HG02588 (cell line): ENCODE measurements around the gene SLC35E2B.
"Not testable (repeated sequence)": the region's sequence is repeated elsewhere in the genome, so short reads cannot be mapped to it uniquely, and the experiment has no call there.

Experiments used
- ATAC-seq: cut with Tn5 transposase; IDR thresholded peaks from one replicate; pipeline ENCODE4 v1.9.1; 2021; ENCODE audit warnings: mild to moderate bottlenecking, moderate library complexity; ENCODE audit not compliant: unreplicated experiment

The SLC35E2B gene

DNA sequence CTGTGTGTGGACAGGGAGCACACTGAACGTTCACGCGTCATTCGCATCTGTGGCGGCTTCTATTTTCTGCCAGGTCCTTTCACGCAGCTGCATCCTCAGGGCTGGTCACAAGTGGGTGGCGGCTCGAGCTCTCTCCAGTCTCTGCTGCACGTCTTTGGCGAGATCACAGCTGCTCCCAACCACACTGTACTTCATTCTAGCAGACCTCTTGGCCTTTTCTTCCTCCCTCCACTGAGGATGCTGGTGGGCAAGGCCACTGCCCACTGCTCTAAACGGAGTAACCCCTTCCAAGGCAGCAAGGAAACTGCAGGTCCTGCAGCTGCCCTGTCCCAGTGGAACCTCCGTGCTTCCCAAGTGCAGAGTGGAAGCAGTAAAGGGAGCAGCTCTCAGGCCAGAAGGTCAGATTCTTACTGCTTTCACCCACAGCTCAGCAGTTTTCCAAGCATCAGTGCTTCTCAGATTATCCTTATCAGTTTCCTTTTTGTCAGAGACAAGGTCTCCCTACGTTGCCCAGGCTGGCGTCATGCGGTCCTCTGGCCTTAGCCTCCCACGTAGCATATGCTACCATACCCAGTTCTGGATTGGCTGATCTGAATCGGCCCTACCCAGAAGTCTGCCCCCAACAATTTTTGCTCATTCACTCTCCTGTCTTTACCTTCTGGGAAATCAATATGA lies 44.9 kb downstream of the SLC35E2B start:
- ATAC-seq, result not testable (repeated sequence)

- ATAC-seq, result not testable (repeated sequence)
Observed at GRCh38 chr1:1646326-1646725, 46.3 kb downstream of the SLC35E2B start.

DNA sequence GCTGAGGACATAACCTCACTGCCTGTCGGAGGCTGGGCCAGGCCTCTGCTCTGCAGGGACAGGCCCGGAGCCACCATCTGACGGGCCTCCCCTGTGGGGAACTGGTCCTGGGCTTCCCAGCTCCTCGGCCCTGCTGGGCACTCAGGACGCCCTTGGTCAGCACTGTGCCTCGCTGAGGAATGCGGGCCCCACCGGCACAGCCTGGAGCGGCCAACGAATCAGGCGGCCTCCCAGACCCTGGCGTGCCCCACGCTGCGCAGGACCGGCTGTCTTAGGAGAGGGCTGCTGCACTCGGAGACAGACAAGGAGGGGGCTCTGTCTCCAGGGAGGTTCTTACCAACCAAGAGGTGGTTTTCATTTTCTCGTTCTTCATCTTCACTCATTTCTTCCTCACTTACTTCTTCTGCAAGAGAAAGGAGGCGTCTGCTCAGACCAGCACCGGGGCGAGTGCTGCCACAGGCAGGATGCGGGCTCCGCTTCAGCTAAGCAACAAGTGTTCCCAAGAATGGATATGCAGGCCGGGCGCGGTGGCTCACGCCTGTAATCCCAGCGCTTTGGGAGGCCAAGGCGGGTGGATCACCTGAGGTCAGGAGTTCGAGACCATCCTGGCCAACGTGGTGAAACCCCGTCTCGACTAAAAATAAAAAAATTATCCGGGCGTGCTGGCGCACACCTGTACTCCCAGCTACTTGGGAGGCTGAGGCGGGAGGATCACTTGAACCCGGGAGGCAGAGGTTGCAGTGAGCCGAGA lies 51.7 kb downstream of the SLC35E2B start:
- not testable (repeated sequence) for ATAC-seq

GRCh38 chr1:1640081-1640480 lies 52.5 kb downstream of the SLC35E2B start:
- ATAC-seq, result not testable (repeated sequence)

GRCh38 chr1:1639368-1639767 lies 53.2 kb downstream of the SLC35E2B start:
- not testable (repeated sequence) for ATAC-seq

- ATAC-seq, result not testable (repeated sequence)
Observed at GRCh38 chr1:1638528-1638927, 54.1 kb downstream of the SLC35E2B start.

DNA sequence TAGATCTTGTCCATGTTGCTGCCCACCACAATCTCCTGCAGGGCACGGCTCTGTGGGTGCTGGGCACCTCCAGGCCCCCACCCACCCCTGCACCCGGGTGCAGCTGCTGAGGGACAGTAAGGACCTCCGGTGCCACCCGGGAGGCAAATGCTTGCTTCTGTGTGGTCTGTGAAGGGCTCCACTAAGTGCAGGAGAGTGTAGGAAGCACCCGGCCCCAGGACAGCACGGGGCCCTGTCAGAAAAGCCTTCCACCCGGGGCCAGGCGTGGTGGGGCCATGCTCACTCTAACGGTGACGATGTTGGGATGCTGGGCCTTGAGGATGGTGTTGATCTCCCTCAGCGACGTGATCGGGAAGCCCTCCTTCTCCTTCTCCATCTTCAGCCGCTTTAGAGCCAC lies 55.1 kb downstream of the SLC35E2B start:
- not testable (repeated sequence) for ATAC-seq

- not testable (repeated sequence) for ATAC-seq
Observed at GRCh38 chr1:1636621-1637478, 55.7 kb downstream of the SLC35E2B start.

- not testable (repeated sequence) for ATAC-seq
Observed at GRCh38 chr1:1634613-1635012, 58.0 kb downstream of the SLC35E2B start.

DNA sequence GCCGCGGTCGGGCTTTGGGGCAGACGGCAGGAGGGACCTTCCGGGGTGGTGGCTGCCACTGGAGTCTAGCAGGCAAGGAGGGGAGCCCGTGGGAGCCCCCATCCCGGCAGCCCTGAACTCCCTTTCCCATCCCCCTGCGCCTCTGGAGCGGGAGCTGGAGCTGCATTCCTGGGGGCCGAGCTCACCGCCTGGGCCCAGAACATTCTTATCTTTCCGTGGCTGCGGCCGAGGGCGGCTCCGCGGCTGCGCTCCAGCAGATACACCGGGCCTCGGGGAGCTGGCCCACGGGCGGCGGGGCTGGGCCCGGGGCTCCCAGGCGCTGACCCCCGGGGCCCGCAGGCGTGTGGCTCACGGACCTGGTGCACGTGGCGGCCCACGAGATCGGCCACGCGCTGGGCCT lies 59.2 kb downstream of the SLC35E2B start:
- ATAC-seq, result not testable (repeated sequence)

DNA sequence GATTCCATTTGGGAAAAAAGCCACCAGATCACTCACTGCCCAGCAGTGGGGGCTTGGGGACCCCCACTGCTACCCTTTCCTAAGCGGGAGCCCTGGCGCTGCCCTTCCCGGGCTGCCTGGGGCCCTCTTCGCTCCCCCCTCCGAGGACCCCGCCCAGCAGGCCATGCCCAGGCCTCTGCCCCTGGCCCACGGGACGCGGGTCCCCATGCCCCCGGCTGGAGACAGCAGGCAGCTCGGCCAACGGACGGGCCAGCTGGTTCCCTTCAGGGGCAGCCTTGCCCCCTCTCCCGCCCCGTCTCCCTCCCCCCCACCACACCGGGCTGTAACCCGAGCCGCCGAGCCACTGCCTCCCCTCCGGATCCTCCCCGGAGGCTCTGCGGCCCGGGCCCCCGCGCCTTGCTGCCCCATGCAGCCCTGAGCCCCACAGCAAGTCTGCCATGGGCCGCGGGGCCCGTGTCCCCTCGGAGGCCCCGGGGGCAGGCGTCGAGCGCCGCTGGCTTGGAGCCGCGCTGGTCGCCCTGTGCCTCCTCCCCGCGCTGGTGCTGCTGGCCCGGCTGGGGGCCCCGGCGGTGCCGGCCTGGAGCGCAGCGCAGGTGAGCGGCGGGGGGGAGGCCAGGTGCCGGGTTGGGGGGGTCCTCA lies 60.7 kb downstream of the SLC35E2B start, which contains the start of gene MMP23B:
TSS of gene MMP23B (plus strand) at position 392 of the 639 bp plus-strand sequence. CDS start at position 438, 46 bp downstream.
- ATAC-seq, result no peak

DNA sequence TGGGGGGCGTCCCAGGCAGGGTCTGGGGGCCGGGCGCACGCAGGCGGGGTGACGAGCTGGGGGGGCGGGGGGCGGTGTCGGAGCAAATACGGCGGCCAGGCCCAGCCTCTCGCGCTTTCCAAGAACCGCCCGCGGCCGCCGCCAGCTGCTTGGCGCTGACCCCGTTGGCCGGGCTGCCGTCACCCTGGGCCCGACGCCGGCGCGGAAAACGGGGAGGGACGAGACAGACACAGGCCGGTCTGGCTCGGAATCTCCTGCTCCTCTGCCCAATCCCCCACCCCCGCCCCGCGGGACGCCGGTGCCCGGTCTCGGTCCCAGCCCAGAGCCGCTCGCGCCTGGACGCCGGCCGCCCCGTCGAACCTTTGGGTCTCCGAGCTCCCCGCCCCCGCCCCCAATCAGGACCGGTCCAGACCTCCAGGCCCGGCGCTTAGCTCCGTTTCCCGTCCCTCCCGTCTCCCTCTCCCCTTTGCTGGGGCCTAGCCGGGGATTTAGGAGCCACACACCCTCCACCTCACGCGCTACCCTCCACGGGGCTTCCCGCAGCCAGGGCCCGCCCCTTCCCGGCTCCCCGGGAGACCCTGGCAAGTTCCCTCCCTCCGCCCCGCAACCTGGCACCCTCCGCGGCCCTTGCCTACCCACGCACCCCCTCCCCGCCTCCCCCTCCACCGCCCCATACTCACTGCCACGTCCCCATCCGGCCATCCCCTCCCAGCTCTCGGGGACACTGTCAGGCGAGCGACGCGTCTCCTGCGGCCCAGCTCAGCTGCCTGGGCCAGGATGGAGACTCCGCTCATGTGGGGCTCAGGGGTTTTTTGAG lies 61.4 kb downstream of the SLC35E2B start:
- no peak for ATAC-seq

GRCh38 chr1:1630191-1630964 lies 62.2 kb downstream of the SLC35E2B start:
- no peak for ATAC-seq

- no peak for ATAC-seq
Observed at GRCh38 chr1:1629430-1630190, 63.0 kb downstream of the SLC35E2B start.

DNA sequence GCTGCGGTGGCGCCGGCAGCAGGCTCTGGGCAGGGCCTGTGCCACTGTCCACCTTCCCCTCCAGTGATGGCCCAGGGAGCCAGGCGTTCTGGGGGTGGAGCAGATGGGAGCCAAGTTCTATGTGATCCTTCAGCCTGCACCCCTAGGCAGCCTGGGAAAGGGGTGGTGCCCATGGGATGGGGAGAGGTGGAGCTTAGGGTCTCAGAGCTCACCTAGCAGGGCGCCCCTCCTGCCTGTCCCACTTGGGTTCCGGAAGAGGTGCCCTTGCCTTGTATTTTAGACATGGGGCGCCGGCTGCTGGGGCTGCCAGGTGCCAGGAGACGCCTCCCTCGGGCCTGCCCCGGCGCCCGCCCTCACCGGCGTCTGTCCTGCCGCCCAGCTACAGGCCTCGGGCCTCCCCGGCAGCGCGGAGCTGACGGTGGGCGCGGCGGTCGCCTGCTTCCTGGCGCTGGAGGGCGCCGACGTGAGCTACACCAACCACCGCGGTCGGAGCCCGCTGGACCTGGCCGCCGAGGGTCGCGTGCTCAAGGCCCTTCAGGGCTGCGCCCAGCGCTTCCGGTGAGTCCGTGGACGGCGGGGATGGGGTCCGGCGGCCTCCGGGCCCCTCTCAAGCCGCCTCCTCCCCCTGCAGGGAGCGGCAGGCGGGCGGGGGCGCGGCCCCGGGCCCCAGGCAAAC lies 63.7 kb downstream of the SLC35E2B start:
- ATAC-seq, result no peak

GRCh38 chr1:1627829-1628753 lies 64.5 kb downstream of the SLC35E2B start:
- ATAC-seq, result no peak
